HepG2 (cell line): ENCODE data around the gene CADM1. TPM values are rescaled to one million over a fixed set of nuclear protein-coding genes. Genes with fewer than 3 reads are reported as not detected.

Experiments used
- ATAC-seq: fragments of 200-7000 bp; cut with Tn5 transposase; 3 replicates; pipeline ENCODE4 v1.9.1; 2020; ENCODE audit warnings: mild to moderate bottlenecking, moderate library complexity
- BruUV-seq: library from RNA; stranded (reverse); fragments of 400-500 nt; replicated peaks from 2 replicates; lab custom pipeline; 2021; lab: Mats Ljungman, UMichigan
- CTCF ChIA-PET: fragments of 300-600 bp; formaldehyde crosslinking; extraction: SDS; loops from one replicate; lab custom pipeline; 2021; ENCODE audit warnings: low total read pairs, inconsistent platforms, low intra/inter-chr PET ratio; lab: Yijun Ruan, JAX
- POLR2A ChIA-PET: fragments of 350-600 bp; sonication (Branson Sonifier 250); formaldehyde crosslinking; loops from one replicate; lab custom pipeline; 2020; ENCODE audit warnings: antibody characterized with exemption, inconsistent platforms; lab: Yijun Ruan, JAX
- DNase-seq: peaks from one replicate; pipeline ENCODE4 v3.0.0-alpha.2; 2015; ENCODE audit warnings: low spot score
- FAIRE-seq: peaks from 3 replicates; lab custom pipeline; 2011; peaks lifted over from hg19 to GRCh38; lab: Jason Lieb, UNC
- H2AFZ ChIP-seq: one replicate; pipeline ENCODE4 v1.6.1; 2011; ENCODE audit warnings: low read length, inconsistent platforms
- H3K27ac ChIP-seq: fragments of 300-600 bp; 3 replicates; pipeline ENCODE4 v1.8.0; 2011; ENCODE audit warnings: mixed run types, mild to moderate bottlenecking, mixed read lengths, low read length, inconsistent platforms; ENCODE audit not compliant: insufficient read depth; ENCODE audit errors: extremely low read length
- H3K27me3 ChIP-seq, 2 experiments: fragments of 200-600 bp in 1 of 2; 2 replicates in 1 of 2; 3 replicates in 1 of 2; pipeline versions ENCODE4 v1.6.0 to v1.8.0; 2011; ENCODE audit warnings: low read length in 2 of 2, mild to moderate bottlenecking in 2 of 2, moderate library complexity in 2 of 2, inconsistent platforms in 1 of 2; ENCODE audit not compliant: insufficient read depth in 2 of 2, control insufficient read depth in 1 of 2
- H3K36me3 ChIP-seq, 2 experiments: fragments of 200-600 bp in 1 of 2; replicated peaks in 1 of 2; 2 replicates in 1 of 2; 3 replicates in 1 of 2; pipeline versions ENCODE4 v1.5.1 to v1.8.0; 2011; ENCODE audit warnings: low read length in 2 of 2, inconsistent platforms in 1 of 2; ENCODE audit not compliant: insufficient read depth in 2 of 2, control insufficient read depth in 1 of 2
- H3K4me1 ChIP-seq: 2 replicates; pipeline ENCODE4 v1.5.1; 2012; ENCODE audit warnings: low read length, inconsistent platforms; ENCODE audit not compliant: insufficient read depth
- H3K4me2 ChIP-seq: 2 replicates; pipeline ENCODE4 v1.6.0; 2011; ENCODE audit warnings: low read depth, low read length, inconsistent platforms
- H3K4me3 ChIP-seq, 3 experiments: fragments of 200-600 bp in 1 of 3; sonication (generic), shearing (Covaris generic) in 1 of 3; replicated peaks in 1 of 3; 2 replicates each; pipeline ENCODE4 v1.5.1; 2011 to 2016; ENCODE audit warnings: low read length in 3 of 3, inconsistent platforms in 2 of 3, low read depth in 2 of 3, mild to moderate bottlenecking in 2 of 3, control low read depth in 1 of 3, mixed read lengths in 1 of 3; ENCODE audit not compliant: insufficient read depth in 1 of 3
- H3K79me2 ChIP-seq: one replicate; pipeline ENCODE4 v1.6.1; 2011; ENCODE audit warnings: low read length, inconsistent platforms; ENCODE audit not compliant: insufficient read depth
- H3K9ac ChIP-seq: 2 replicates; pipeline ENCODE4 v1.6.0; 2011; ENCODE audit warnings: mild to moderate bottlenecking, low read depth, low read length, inconsistent platforms; ENCODE audit not compliant: insufficient read depth
- H3K9me3 ChIP-seq: 2 replicates; pipeline ENCODE4 v1.5.1; 2012; ENCODE audit warnings: mild to moderate bottlenecking, low read length
- H4K20me1 ChIP-seq: 2 replicates; pipeline ENCODE4 v1.6.0; 2011; ENCODE audit warnings: inconsistent platforms, mild to moderate bottlenecking, low read length, moderate library complexity; ENCODE audit not compliant: insufficient read depth
- MEIS1 ChIP-seq: sonication (generic); formaldehyde crosslinking; IDR thresholded peaks from 2 replicates; pipeline ENCODE4 v1.9.0; 2021; ENCODE audit warnings: mild to moderate bottlenecking, missing genetic modification reagents, moderate library complexity, borderline replicate concordance
- RFX3 ChIP-seq: IDR thresholded peaks from 2 replicates; pipeline ENCODE4 v1.6.1; 2016; ENCODE audit warnings: missing biosample characterization, missing genetic modification reagents
- ZNF382 ChIP-seq: sonication (generic); formaldehyde crosslinking; IDR thresholded peaks from 2 replicates; pipeline ENCODE4 v1.5.0; 2020; ENCODE audit warnings: missing genetic modification reagents, mild to moderate bottlenecking, borderline replicate concordance
- ZNF687 ChIP-seq: sonication (generic); formaldehyde crosslinking; IDR thresholded peaks from 2 replicates; pipeline ENCODE4 v1.5.1; 2020; ENCODE audit warnings: mild to moderate bottlenecking, missing genetic modification reagents, moderate library complexity
- WGBS: methylation state at CpG from one replicate; pipeline ENCODE4 v1.1.6; 2017; ENCODE audit warnings: low lambda C conversion rate; 5-methylcytosine and 5-hydroxymethylcytosine counted together
- in situ Hi-C: cut with HindIII; loops from 2 replicates; pipeline ENCODE4 v1.10.0; 2017; ENCODE audit warnings: low pct_unique_long_range_greater_than_20kb; ENCODE audit not compliant: extremely low pct_ligation_motif_present
- intact Hi-C: fragments of 100-400 bp; cut with micrococcal nuclease; formaldehyde crosslinking; loops from one replicate; pipeline ENCODE4 v1.10.0; 2022; ENCODE audit not compliant: unreplicated experiment
- polyA plus RNA-seq, 8 experiments: library from polyadenylated mRNA; depleted of rRNA in 3 of 8; stranded (reverse) in 7 of 8; unstranded in 1 of 8; fragments of >200 nt; fragmentation: Illumina TruSeq in 4 of 8; extraction: Trizol in 4 of 8; gene quantifications; 2 replicates each; pipeline versions ENCODE4 v1.2.1 to v1.2.3, GENCODE V29; 2011 to 2016; ENCODE audit warnings: low read depth in 4 of 8, missing spikeins in 1 of 8, mixed read lengths in 1 of 8; ENCODE audit not compliant: insufficient read depth in 1 of 8
- total RNA-seq, 5 experiments: library from RNA; depleted of rRNA; stranded (reverse); fragments of >200 nt; fragmentation: Illumina TruSeq; extraction: Trizol; gene quantifications; 2 replicates each; pipeline ENCODE4 v1.2.3, GENCODE V29; 2016; ENCODE audit warnings: low read depth in 1 of 5

The CADM1 gene
- total and polyA plus RNA-seq, 2 of the 13 experiments (the other 11 are each of a cell fraction or from before 2014, with no cell fraction given) = 71.3 to 122 TPM

GRCh38 chr11:115155978-115156377 is 348.2 kb downstream of the CADM1 start (continued):
- TF ChIP-seq RFX3 (CRISPR knock-in tag) = no peak
- TF ChIP-seq MEIS1 = no peak

- no peak overlapping the region for H3K27ac ChIP-seq
- H2AFZ ChIP-seq = no peak overlapping the region
- intact Hi-C loops = no loop called here
- no peak for TF ChIP-seq ZNF382 (CRISPR knock-in tag)
- 0 out of 2 replicates have a peak, but pooled peaks have one; percentile 13 for TF ChIP-seq ZNF687
- TF ChIP-seq, all 625 proteins: peak for 1
- DNase-seq (no peak), ATAC-seq (no peak), FAIRE-seq (no peak)
- H4K20me1 ChIP-seq = no peaks in the 10 kb centered on the region
- 13% methylated on average over 3 of the region's 8 CpGs for WGBS
- peaks cover 22% of the 10 kb centered on the region for H3K4me1 ChIP-seq
- H3K79me2 ChIP-seq = no peaks in the 10 kb centered on the region
- no peak overlapping the region for H3K4me2 ChIP-seq
- ChIA-PET CTCF (no interaction called here), POLR2A (no interaction called here)
- H3K4me3 ChIP-seq = no peak overlapping the region
- BruUV-seq = no TSS peak
- no peaks in the 10 kb centered on the region for H3K9me3 ChIP-seq
- H3K36me3 ChIP-seq = no peaks in the 10 kb centered on the region
- H3K27me3 ChIP-seq = peaks cover 1 to 7% of the 10 kb centered on the region in 2 experiments; a peak in 3 of 5 replicates
- in situ Hi-C loops = no loop called here
- H3K9ac ChIP-seq = no peak overlapping the region
Measured at GRCh38 chr11:115155320-115155719, 348.9 kb downstream of the CADM1 start.
